SK-MEL-5 (cell line): ENCODE data around the gene ZNF787. TPM values are rescaled to one million over a fixed set of nuclear protein-coding genes. Genes with fewer than 3 reads are reported as not detected.

Experiments
- DNase-seq: peaks from one replicate; pipeline ENCODE4 v3.0.0-alpha.2; 2016; ENCODE audit warnings: low read depth, low spot score
- in situ Hi-C: cut with HindIII; loops from 2 replicates; pipeline ENCODE4 v1.10.0; 2016; ENCODE audit warnings: low sequenced_read_pairs, high pct_unique_total_duplicates, low pct_unique_long_range_greater_than_20kb
- total RNA-seq: library from RNA; depleted of rRNA; stranded (reverse); fragments of >200 nt; shearing (Covaris generic); gene quantifications from 2 replicates; pipeline ENCODE4 v1.2.3, GENCODE V29; 2014

Gene ZNF787
- total RNA-seq, 1 experiment from 2014 or later = 30.4 TPM

DNA sequence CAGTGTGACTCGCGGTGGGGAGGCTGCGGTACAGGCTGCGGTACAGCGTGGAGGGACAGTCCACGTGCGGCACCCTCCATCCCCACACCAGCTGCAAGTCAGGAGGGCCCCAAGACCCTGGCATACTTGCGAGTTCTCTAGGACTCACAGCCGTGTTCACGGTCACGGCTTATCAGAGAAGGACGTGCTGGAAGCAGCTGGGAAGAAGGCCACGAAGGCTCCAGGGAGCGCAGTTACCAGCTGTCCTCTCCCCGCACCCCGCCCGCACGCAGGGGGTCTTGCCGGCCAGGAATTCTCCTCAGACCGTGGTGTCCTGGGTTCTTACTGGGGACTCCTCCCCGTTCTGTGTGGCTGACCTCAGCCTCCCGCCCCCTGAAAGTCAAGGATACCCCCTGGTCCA lies 26.2 kb upstream of the ZNF787 start:
- no peak for DNase-seq
- in situ Hi-C loops = no loop called here

DNA sequence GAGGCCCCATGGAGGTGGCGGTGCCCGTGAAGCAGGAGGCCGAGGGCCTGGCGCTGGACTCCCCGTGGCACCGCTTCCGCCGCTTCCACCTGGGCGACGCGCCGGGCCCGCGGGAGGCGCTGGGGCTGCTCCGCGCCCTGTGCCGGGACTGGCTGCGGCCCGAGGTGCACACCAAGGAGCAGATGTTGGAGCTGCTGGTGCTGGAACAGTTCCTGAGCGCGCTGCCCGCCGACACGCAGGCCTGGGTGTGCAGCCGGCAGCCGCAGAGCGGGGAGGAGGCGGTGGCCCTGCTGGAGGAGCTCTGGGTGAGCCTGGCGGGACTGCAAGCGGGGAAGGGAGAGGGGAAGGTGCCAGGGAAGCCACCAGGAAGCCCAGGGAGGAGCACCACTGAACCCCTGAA lies 25.8 kb upstream of the ZNF787 start:
- no peak for DNase-seq
- in situ Hi-C loops = no loop called here

DNA sequence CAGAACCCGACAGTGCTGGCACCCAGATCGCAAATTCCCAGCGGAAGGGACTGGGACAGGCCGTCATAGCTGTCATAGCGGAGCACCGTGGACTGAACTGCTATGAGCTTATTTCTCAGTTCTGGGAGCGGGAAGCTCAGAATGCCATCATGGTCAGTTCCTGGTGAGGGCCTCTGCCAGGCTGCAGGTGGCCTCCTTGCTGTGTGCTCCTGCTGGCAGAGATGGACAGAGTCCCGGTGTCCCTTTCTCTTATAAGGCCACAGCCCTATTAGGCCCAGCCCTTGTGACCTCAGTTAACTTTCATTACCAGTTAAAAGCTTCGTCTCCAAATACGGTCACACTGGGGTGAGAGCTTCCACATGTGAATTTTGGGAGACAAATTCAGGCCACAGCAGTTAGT lies 24.6 kb upstream of the ZNF787 start:
- in situ Hi-C loops = no loop called here
- DNase-seq = no peak

DNA sequence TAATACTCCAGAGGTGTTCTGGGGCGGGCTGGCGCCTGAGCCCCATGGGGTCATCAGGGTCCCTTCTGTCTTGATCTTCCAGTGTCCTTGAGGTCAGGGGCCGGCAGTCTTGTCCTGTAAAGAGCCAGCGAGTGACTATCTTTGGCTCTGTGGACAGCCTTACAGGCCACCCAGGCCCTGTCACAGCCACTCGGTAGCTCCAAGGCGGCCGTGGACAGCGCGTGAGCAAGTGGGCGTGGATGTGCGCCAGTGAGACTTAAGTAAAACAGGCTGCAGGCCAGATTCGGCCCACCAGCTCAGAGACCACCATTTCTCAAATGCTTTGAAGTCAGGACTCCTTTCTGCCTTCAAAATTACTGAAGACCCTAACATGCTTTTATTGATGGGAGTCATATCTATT lies 23.7 kb upstream of the ZNF787 start:
- in situ Hi-C loops = no loop called here
- no peak for DNase-seq

DNA sequence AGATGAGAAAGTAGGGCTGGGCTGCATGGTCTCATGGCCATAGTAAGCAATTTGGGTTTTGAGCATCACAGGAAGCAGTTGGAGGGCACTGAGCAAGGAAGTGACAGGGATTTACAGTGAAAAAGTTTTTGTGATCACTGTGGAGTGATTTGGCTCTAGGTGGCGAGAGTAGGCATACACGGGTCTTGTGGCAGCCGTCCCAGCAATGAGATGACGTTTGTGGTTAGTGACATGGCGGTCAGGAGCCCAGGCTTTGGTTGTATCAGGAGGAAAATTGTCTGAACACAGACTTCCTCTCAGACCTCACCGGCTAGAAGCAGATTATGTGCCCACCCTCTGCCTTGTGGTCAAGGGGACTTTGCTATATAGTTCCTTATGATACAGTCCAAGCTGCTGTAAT lies 23.3 kb upstream of the ZNF787 start:
- in situ Hi-C loops = no loop called here
- no peak for DNase-seq

DNA sequence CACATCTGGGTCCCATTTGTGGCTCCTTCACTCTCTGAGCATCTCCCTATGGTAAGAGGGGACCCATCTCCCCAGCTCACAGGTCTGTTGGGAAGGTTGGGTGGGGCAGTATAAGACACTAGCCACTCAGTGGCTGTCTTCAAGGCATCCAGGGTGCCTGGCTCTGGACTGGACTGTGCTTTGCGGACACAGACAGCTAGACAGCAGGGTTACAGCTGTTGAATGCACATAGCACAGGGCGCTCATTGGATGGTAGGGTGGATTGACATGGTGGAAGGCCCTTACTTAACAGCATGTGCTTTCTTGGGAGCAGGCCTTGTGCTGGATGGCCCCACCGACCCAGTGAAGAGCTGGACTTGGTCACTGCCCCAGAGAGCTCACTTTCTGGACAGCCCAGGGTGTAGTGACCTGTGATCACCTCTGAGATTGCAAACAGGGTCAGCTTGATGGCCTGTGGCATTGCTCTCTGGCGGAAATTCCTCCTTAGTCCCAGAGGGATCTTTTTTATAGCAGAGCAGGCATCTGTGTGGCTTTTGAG lies 21.9 kb upstream of the ZNF787 start:
- no peak for DNase-seq
- in situ Hi-C loops = no loop called here

DNA sequence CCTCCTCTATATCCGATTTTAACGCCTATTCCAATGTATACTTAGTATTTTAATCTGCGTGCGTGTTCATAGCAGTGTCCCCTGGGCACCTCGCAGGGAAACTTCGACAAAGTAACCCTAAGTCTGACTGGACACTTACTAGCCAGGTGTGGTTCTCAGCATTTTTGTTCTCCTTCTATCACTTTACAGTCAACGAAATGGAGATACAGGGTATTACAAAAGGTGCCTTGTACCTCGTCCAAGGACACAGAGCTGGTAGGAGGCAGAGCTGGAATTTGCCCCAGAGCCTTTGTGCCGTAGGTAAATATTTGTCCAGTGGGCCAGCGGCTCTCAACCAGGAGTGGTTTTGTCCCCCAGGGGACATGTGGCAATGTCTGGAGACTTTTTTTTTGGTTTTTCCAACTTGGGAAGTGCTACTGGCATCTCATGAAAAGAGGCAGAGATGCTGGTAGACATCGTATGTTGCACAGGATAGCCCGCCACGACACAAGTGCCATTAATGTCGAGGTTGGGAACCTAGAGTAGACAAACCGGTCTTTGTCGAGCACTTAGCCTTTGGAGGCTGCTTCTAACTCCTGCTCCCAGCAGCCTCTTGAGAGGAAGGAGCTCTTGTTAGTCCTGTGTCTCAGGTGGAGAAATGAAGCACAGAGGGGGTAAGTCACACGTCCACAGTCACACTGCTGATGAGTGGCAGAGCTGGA lies 21.1 kb upstream of the ZNF787 start:
- in situ Hi-C loops = no loop called here
- DNase-seq = no peak

DNA sequence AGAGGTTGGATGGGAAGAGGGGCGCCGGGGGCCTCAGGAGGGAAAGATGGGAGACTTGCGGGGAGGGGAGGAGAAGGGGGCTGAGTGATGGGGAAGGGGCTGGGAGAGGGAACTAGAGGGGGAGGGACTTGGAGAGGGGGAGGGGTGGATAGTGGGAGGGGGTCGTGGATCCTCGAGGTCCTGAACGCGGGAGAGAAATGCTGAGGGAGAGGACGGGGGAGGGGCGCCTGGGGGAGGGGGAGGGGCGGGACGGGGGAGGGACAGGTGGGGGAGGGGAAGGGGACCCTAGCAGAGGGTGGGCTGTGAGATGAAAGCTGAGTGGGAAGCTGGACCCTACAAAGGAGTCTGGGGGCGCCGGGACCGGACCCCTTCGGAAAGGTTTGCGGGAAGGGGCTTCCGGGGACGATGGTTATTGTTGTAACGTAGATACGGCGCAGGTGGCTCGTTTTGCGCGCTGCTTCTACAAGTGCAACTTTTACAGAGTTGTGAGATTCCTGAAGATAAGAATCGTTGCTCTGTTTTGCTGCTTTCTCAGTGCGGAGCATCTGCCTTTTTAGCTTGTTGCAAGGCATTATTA lies 20.4 kb upstream of the ZNF787 start:
- peak; percentile 13 for DNase-seq
- in situ Hi-C loops = no loop called here

DNA sequence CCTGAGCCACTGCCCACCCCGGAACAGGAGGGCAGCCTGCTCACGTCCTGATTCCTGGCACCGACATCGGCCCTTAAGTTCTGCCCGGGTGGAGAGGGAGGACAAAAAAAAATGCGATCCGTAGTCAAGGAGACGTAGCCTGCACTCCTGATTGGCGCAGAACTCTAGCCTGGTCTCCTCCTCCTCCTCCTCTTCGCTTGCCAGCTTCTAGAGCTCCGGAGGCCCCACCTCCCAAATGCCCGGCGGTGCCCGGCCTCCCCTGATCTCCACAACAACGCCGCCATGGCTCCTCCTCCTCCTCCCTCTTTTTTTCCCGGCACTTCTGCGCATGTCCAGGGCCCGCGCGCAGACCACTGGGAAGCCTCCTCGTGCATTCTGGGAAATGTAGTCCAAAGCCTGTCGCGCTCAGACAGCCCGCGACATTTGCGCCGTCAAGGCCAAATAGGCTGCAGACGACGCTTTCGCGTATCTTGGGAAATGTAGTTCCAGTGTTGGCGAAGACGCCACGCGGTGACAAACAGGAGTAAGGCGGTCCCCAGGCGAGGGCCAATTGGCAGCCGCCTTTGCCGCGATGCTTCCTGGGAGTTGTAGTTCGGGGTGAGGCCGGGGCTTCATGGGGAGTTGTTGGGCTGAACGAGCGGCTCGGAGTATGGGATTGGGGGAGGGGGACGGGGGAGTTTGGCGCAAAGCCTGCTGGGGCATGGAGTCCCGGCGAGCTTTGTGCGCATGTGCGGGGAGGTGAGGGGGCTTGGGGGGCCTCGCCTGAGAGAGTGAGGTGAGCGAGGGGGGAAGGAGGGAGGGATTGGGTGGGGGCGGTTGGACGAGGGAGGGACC lies 19.7 kb upstream of the ZNF787 start, which contains the start of gene ZNF444:
ZNF444 (plus strand) TSS at position 705 of the 834 bp plus-strand sequence. CDS start 5,625 bp downstream, outside the sequence.
- DNase-seq = peak; percentile 97
- in situ Hi-C loops = no loop called here

DNA sequence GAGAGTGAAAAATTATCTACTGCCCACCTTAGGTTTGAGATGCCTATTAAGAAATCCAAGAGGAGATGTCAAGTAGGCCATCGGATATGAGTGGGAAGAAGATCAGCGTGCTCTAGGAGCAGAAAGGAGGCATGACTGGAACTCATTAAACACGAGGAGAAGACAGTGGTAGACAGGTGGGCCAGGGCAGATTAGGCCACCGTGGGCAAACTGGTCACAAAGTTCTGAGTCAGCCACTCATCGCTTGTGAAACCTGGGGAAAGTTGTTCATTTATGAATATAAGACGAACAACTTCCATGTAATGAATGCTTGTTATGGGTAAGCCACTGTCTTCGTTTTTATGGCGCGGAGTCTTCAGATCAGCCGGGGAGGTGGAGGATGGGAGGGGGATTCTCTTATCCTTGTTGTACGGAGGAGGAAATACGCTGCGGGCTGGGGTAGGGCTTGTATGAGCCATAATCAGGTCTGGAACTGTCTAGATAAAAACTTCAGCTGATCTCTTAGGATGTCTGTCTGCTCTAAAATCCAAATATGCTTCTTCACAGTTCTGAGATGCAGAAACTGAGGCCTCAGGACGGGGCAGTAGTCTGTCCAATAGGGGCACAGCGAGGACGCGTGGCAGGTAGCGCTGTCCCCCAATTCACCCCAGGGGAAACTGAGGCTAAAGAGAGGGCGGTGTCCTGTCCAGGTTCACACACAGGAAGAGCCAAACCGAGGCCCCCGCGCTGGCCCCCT lies 18.9 kb upstream of the ZNF787 start:
- DNase-seq = no peak
- in situ Hi-C loops = no loop called here

DNA sequence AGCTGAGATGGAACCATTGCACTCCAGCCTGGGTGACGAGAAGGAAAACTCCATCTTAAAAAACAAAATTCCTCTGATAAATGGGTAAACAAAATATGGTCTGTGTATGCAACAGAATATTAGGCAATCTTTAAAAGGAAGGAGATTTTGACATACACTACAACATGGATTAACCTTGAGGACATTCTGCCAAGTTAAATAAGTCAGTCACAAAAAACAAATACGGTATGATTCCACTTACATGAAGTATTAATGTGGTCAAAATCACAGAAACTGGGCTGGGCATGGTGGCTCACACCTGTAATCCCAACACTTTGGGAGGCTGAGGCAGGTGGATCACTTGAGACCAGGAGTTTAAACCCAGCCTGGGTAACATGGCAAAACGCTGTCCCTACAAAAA lies 17.0 kb upstream of the ZNF787 start:
- in situ Hi-C loops = no loop called here
- DNase-seq = no peak

DNA sequence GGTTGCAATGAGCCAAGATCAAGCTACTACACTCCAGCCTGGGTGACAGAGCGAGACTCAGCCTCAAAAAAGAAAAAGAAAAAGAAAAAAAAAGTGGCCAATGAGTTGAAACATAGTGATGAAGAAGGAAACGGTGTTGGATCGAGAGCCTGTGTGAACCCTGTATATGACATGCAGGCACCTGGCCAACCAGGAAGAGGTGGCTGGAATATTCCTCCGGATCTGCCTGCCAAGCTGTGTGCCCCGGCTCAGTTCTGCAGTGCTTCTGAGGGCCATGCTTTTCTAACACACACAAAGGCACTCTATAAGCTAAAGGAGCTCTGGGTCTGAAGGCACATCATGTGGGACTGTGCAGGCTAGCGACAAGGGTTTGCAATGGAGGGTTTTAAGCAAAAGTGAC lies 16.3 kb upstream of the ZNF787 start:
- in situ Hi-C loops = no loop called here
- DNase-seq = no peak

DNA sequence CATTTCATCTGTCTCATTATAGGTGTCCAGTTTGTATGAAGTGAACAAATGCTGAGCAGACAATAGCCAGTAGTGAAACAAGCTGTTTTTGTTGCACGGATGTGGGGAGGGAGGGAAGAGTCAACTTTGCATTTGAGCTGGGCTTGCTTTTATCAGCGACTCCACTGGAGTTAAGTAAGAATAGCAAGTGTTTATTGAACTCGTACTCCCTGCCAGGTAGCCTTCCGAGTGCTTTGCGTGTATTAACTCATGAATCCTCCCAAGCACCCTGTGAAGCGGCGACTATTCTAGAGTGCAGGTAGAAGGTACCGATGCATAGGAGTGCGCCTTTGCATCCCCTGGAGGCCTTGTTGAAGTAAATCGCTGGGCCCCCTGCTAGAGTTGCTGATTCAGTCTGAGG lies 15.3 kb upstream of the ZNF787 start:
- in situ Hi-C loops = no loop called here
- DNase-seq = no peak

DNA sequence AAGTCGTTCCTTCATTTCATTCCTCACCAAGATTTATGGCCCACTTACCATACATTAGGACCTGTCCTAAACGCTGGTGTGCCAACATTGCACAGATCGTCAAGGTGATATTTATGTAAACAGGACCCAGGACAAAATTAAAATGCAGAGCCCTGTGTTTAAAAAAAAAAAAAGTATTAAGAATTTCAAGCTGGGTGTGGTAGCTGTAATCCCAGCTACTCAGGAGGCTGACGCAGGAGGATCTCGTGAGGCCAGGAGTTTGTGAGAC lies 13.5 kb upstream of the ZNF787 start:
- no peak for DNase-seq
- in situ Hi-C loops = no loop called here

DNA sequence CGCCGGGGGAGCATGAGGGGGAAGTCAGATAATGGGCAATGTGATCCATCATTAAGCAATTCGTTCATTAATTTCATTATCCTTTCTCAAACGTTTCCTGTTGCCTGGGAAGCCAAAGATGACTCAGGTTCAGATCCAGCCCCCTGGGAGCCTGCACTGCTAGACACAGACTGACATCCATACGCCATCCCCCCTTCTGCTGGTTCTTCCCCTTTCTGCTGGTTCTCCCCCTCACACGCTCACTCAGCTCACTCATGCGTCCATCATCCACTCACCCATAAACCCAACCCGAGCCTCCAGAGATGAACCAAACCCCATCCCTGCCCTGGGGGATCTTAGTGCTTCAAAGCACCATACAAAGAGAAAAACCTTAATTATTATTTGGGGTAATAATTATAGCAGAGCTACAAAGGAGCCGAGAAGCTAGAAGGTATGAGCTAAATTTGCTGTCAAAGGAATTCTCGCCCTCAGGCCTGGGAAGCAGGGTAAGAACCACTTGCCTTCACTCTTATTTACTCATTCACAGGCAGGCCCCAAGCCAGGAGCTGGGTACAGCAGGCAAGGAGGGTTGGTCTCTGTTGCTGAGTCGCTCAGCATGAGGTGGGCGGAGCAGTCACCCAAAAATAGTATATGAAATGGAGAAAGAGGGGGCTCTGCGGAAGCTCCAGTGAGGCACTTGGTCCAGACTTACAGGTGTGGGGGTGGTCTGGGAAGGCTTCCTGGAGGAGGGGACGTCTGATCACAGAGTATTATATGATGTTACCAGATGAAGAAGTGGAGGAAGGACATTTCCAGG lies 13.0 kb upstream of the ZNF787 start:
- in situ Hi-C loops = no loop called here
- DNase-seq = no peak

DNA sequence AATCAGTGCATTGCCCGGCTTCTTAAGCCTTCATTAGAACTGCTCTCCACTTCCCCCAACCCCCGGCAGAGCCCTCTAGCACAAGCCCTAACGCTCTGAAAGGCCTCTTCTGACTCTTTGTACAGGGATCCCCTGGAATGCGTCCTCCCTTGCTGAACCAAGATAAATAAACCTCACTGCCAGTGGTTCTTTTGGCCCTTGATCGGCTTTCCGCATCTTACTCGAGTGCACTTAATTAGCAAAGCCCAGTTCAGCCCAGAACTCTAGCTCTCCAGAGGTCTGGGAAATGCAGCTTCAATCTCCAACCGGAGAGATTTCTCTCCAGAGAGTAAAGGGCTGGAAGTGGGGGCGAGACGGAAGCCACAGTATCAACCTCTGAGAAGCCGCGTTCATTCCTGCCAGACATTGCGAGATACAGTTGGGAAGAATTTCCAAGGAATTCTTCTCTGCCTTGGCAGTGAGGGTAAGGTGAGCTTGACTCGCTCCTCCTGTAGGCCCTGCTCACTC lies 11.3 kb upstream of the ZNF787 start:
- DNase-seq = no peak
- in situ Hi-C loops = no loop called here

DNA sequence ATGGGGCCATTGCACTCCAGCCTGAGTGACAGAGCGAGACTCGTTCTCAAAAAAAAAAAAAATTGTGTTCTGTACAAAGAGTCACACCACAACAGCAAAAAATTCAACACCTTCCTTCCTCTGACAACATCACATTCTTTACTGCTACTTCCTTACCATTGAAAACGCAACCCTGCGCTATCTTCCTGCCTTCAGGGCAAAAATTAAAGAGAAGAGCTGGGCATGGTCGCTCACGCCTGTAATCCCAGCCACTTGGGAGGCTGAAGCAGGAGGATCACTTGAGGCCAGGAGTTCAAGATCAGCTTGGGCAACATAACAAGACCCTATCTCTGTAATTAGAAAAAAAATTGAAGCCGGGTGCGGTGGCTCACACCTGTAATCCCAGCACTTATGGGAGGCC lies 10.6 kb upstream of the ZNF787 start:
- DNase-seq = no peak
- in situ Hi-C loops = no loop called here
